Testis (tissue), 3 donors: ENCODE data around the gene RBM3. TPM values are rescaled to one million over a fixed set of nuclear protein-coding genes. Genes with fewer than 3 reads are reported as not detected.

Experiments used
- DNase-seq: peaks from one replicate; pipeline ENCODE4 v3.0.0-alpha.2; 2019
- H3K27ac ChIP-seq, 2 donors: fragments of 200-600 bp; sonication (generic); one replicate each; pipeline ENCODE4 v1.5.1; 2019
- H3K27me3 ChIP-seq: fragments of 200-600 bp; sonication (generic); one replicate; pipeline ENCODE4 v1.5.1; 2019
- H3K36me3 ChIP-seq: fragments of 200-600 bp; sonication (generic); one replicate; pipeline ENCODE4 v1.5.1; 2017; ENCODE audit warnings: low read depth; ENCODE audit errors: missing control alignments
- H3K4me1 ChIP-seq: fragments of 200-600 bp; sonication (generic); one replicate; pipeline ENCODE4 v1.5.1; 2019
- H3K4me3 ChIP-seq, 2 donors: fragments of 200-600 bp; sonication (generic); one replicate each; pipeline ENCODE4 v1.5.1; 2017 to 2019
- H3K9me3 ChIP-seq: fragments of 200-600 bp; sonication (generic); one replicate; pipeline ENCODE4 v1.5.1; 2017
- CTCF ChIP-seq, 3 experiments: fragments of 450-650 bp in 2 of 3; fragments of 200-600 bp in 1 of 3; sonication (generic) in 1 of 3; IDR thresholded peaks; one replicate each; pipeline ENCODE4 v1.5.1; 2016 to 2019; ENCODE audit warnings: antibody characterized with exemption in 3 of 3, mild to moderate bottlenecking in 2 of 3, moderate library complexity in 1 of 3
- POLR2A ChIP-seq: fragments of 450-650 bp; IDR thresholded peaks from one replicate; pipeline ENCODE4 v1.6.1; 2017; ENCODE audit warnings: antibody characterized with exemption, mild to moderate bottlenecking, moderate library complexity
- WGBS, 2 donors: methylation state at CpG; one replicate each; pipeline ENCODE4 v1.1.5; 2018; 5-methylcytosine and 5-hydroxymethylcytosine counted together
- intact Hi-C: fragments of 100-400 bp; cut with DNase I; formaldehyde crosslinking; loops from one replicate; pipeline ENCODE4 v1.15.1; 2023; ENCODE audit warnings: low total_unique reads
- polyA plus RNA-seq: library from polyadenylated mRNA; stranded (reverse); fragments of 350-450 nt; fragmentation: Illumina TruSeq; extraction: RNeasy Lipid Tissue Mini Kit (QIAGEN cat#74804); gene quantifications from one replicate; pipeline ENCODE4 v1.2.3, GENCODE V29; 2014; ENCODE audit warnings: low read depth, low replicate concordance; ENCODE audit not compliant: insufficient read depth
- total RNA-seq, 2 donors: library from RNA; depleted of rRNA; stranded (reverse); fragments of >200 nt; gene quantifications; one replicate each; pipeline ENCODE4 v1.2.3, GENCODE V29; 2016

The RBM3 gene
- total and polyA plus RNA-seq, 3 donors from 2014 or later = 121 to 214 (median 167) TPM

- no peaks in the 10 kb centered on the region for H3K9me3 ChIP-seq
- no peaks in the 10 kb centered on the region for H3K36me3 ChIP-seq
- no peak overlapping the region for H3K4me3 ChIP-seq
- H3K4me1 ChIP-seq = no peaks in the 10 kb centered on the region
- no peak for DNase-seq
- H3K27ac ChIP-seq = no peak overlapping the region
- TF ChIP-seq POLR2A = no peak
- no peak for TF ChIP-seq CTCF (IDR thresholded peaks at IDR 0.05)
- 100% methylated on average over 1 of the region's 1 CpG; no CpG with 5 or more reads in 1 of the 2 donors for WGBS, 2 donors
- intact Hi-C loops = no loop called here
- H3K27me3 ChIP-seq = no peaks in the 10 kb centered on the region
Measured at GRCh38 chrX:48532161-48532560, 42.1 kb upstream of the RBM3 start.

- WGBS, 2 donors = 100% methylated on average over 2 to 3 of the region's 3 CpGs
- H3K36me3 ChIP-seq = no peaks in the 10 kb centered on the region
- no peak overlapping the region for H3K27ac ChIP-seq
- intact Hi-C loops = no loop called here
- no peak for DNase-seq
- no peak overlapping the region for H3K4me3 ChIP-seq
- no peaks in the 10 kb centered on the region for H3K4me1 ChIP-seq
- TF ChIP-seq POLR2A = no peak
- TF ChIP-seq CTCF (IDR thresholded peaks at IDR 0.05) = no peak
- no peaks in the 10 kb centered on the region for H3K27me3 ChIP-seq
- H3K9me3 ChIP-seq = no peaks in the 10 kb centered on the region
Measured at GRCh38 chrX:48533165-48533564, 41.1 kb upstream of the RBM3 start.

- no peak for TF ChIP-seq POLR2A
- TF ChIP-seq CTCF (IDR thresholded peaks at IDR 0.05) = no peak
- Histone ChIP-seq H3K4me1 (no peaks in the 10 kb centered on the region), H3K4me3 (peak overlapping the region; percentile 62 to 79), H3K27ac (peak overlapping the region; percentile 91), H3K36me3 (no peaks in the 10 kb centered on the region), H3K9me3 (no peaks in the 10 kb centered on the region), H3K27me3 (no peaks in the 10 kb centered on the region)
- 60 to 69% methylated on average over 16 to 22 of the region's 23 CpGs for WGBS, 2 donors
- DNase-seq = no peak
- intact Hi-C loops = no loop called here
Measured at GRCh38 chrX:48538641-48539344, 35.5 kb upstream of the RBM3 start.

GRCh38 chrX:48539345-48540027 lies 34.8 kb upstream of the RBM3 start, which contains the start of gene TBC1D25:
Gene TBC1D25 (plus strand): TSS chrX:48539714. CDS start chrX:48539798, 84 bp downstream.
- intact Hi-C loops = no loop called here

More at GRCh38 chrX:48539345-48540027, 34.8 kb upstream of the RBM3 start, which contains the start of gene TBC1D25:
- peak within 1 kb of the TSS; percentile 62 to 79 for H3K4me3 ChIP-seq
- TF ChIP-seq POLR2A = no peak
- no peak for TF ChIP-seq CTCF (IDR thresholded peaks at IDR 0.05)
- WGBS, 2 donors = 0 to 1% methylated on average over 10 to 59 of the region's 59 CpGs
- peak; percentile 98 for DNase-seq
- no peaks in the 10 kb centered on the region for H3K36me3 ChIP-seq
- peak within 1 kb of the TSS; percentile 91 for H3K27ac ChIP-seq
- H3K9me3 ChIP-seq = no peaks in the 10 kb centered on the region
- no peaks in the 10 kb centered on the region for H3K4me1 ChIP-seq
- H3K27me3 ChIP-seq = no peaks in the 10 kb centered on the region
